Stomach (tissue), 4 donors: ENCODE data around the gene KDM3A.

Source experiments
- CTCF ChIP-seq, 7 experiments: fragments of 450-650 bp in 4 of 7; fragments of 200-600 bp in 3 of 7; sonication (generic) in 3 of 7; IDR thresholded peaks; one replicate each; pipeline ENCODE4 v1.5.1; 2016 to 2019; ENCODE audit warnings: antibody characterized with exemption in 7 of 7, control low read depth in 2 of 7, mild to moderate bottlenecking in 1 of 7
- EP300 ChIP-seq: sonication (generic); formaldehyde crosslinking; IDR thresholded peaks from one replicate; pipeline ENCODE4 v1.6.1; 2017; ENCODE audit warnings: antibody characterized with exemption
- POLR2A ChIP-seq, 4 donors: fragments of 450-650 bp; IDR thresholded peaks; one replicate each; pipeline ENCODE4 v1.6.1; 2016; ENCODE audit warnings: antibody characterized with exemption in 4 of 4, control low read depth in 2 of 4, mild to moderate bottlenecking in 1 of 4, moderate library complexity in 1 of 4
- POLR2AphosphoS5 ChIP-seq, 3 donors: sonication (generic); formaldehyde crosslinking; IDR thresholded peaks; one replicate each; pipeline ENCODE4 v1.6.1; 2016; ENCODE audit warnings: antibody characterized with exemption in 3 of 3

GRCh38 chr2:86453836-86454235, 12.7 kb downstream of the KDM3A start:
- TF ChIP-seq POLR2AphosphoS5 (IDR thresholded peaks at IDR 0.05) (peak in 1 of 3 donors; percentile 46), CTCF (IDR thresholded peaks at IDR 0.05) (no peak), POLR2A (IDR thresholded peaks at IDR 0.05) (no peak), EP300 (no peak)
